Ectodermal cell (in vitro differentiated cells): ENCODE results near the gene OGDH.

Experiments
- H3K27ac ChIP-seq: 2 replicates; pipeline ENCODE4 v1.7.0; 2013; ENCODE audit warnings: mild to moderate bottlenecking, low read depth, low read length; ENCODE audit not compliant: insufficient read depth, poor library complexity, severe bottlenecking
- H3K27me3 ChIP-seq: 2 replicates; pipeline ENCODE4 v1.7.0; 2013; ENCODE audit warnings: mild to moderate bottlenecking, low read length; ENCODE audit not compliant: insufficient read depth, control insufficient read depth, poor library complexity, severe bottlenecking
- H3K36me3 ChIP-seq: one replicate; pipeline ENCODE4 v1.7.0; 2013; ENCODE audit warnings: low read length; ENCODE audit not compliant: control insufficient read depth, insufficient read depth
- H3K4me1 ChIP-seq: one replicate; pipeline ENCODE4 v1.7.0; 2013; ENCODE audit warnings: low read length; ENCODE audit not compliant: control insufficient read depth, insufficient read depth
- H3K4me3 ChIP-seq: 2 replicates; pipeline ENCODE4 v1.7.0; 2013; ENCODE audit warnings: low read depth, low read length, control low read depth; ENCODE audit not compliant: insufficient read depth
- H3K9me3 ChIP-seq: 2 replicates; pipeline ENCODE4 v1.7.0; 2013; ENCODE audit warnings: mild to moderate bottlenecking, low read length, moderate library complexity; ENCODE audit not compliant: control insufficient read depth
- WGBS, 2 experiments: methylation state at CpG; one replicate each; pipeline ENCODE4 v1.1.7; 2013; ENCODE audit warnings: missing lambda C conversion rate in 2 of 2; 5-methylcytosine and 5-hydroxymethylcytosine counted together

OGDH gene

DNA sequence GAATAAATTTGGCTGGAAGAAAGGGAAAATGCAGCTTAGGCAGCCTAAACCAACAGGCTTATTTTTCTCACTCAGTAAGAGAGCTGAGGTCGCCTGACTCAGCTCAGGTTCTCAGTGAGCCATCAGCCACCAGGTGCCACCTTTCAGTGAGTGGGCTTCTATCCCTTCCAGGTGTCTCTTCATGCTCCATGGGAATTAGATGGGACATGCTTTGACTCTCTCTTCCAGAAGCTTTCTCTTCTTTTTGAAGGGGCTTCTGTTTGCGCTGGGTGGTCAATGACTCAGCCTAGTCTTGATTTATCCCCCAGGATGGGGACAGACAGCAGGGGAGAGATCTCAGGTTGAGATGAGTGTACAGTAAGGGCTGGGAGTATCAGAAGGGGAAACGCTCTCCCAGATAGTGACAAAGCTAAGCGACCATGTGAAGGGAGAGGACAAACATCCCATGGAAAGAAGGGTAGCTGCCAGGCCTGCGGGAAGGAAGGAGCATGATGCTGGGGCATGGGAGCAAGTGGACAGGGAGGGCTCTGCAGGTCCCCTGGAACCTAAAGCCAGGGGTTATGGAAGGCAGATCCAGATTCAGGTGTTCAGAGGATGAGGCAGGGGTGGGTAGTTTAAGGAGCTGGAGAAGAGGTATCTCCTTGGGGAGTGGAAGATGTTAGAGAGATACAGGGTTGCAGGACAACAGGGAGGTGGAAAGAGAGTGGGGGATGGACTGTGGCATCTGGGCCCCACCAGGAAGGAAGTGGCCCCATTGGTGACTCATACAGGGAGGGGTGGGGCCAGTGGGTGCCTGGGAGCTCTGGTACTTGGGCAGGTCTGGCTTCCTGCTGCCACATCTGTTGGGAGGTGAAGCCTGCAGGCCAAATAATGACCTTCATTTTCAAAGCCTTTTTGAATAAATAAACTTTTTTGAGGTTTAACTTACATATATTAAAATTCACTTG, 32.5 kb downstream of the OGDH start:
- H3K36me3 ChIP-seq: no peaks in the 10 kb centered on the region
- H3K9me3 ChIP-seq: no peaks in the 10 kb centered on the region
- peak overlapping the region; percentile 42 for H3K27ac ChIP-seq
- H3K27me3 ChIP-seq: no peaks in the 10 kb centered on the region
- 89 to 93% methylated on average over 5 of the region's 5 CpGs for WGBS, 2 experiments
- H3K4me3 ChIP-seq: no peak overlapping the region
- H3K4me1 ChIP-seq: peaks cover 11% of the 10 kb centered on the region

DNA sequence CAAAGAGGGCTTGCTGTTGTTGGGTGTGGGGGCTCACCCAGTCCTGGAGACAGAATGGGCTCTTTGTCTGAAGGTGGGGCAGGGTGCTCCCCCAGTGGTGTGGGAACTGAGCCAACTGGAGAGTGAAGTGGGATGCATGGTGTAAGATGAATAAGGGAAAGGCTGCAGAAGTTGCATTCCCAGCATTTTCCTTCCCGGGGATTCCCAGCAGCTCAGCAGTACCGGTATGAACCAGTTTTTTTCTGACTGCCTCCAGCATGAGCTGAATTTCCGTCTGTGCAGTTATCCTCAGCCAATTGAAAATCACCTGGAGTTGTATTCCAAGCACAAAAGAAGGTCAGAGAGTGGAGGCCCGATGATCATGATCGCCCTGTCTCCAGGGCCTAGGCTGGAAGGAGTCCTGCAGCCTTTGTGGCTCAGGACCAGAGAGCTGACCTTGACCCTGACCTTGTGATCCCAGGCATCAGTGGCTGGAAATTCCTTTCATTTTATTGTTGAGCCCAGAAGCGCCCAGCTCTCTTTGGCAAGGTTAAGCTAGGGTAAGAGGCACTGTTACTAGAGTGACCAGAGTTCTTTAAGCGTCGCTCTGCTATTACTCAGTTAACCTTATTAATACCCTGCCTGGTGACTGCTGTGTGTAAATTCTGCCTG, 33.4 kb downstream of the OGDH start:
- 66 to 71% methylated on average over 8 of the region's 8 CpGs for WGBS, 2 experiments
- H3K36me3 ChIP-seq: no peaks in the 10 kb centered on the region
- H3K4me3 ChIP-seq: no peak overlapping the region
- no peaks in the 10 kb centered on the region for H3K27me3 ChIP-seq
- no peaks in the 10 kb centered on the region for H3K9me3 ChIP-seq
- no peak overlapping the region for H3K27ac ChIP-seq
- peaks cover 11% of the 10 kb centered on the region for H3K4me1 ChIP-seq

DNA sequence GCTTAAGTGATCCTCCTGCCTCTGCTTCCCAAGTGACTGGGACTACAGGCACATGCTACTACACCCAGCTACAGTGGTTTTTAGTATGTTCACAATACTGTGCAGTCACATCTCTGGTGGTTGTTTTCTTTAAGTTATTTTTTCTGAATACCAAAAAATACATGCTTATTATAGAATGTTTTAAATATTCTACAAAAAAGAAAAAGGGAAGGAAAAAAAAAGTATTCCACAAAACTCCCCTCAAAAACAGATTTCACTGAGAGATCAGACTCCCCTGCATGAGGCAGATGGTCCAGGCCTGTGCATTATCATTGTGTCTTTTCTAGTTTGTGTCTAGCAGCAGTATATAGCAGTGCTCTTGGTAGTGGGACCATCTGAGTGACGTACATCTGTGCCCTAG, 36.8 kb downstream of the OGDH start:
- Histone ChIP-seq H3K27me3 (no peaks in the 10 kb centered on the region), H3K36me3 (peaks cover 3% of the 10 kb centered on the region), H3K4me3 (no peak overlapping the region), H3K9me3 (no peaks in the 10 kb centered on the region), H3K27ac (no peak overlapping the region), H3K4me1 (peaks cover 11% of the 10 kb centered on the region)
- WGBS, 2 experiments: 88 to 95% methylated on average over 1 of the region's 1 CpG

DNA sequence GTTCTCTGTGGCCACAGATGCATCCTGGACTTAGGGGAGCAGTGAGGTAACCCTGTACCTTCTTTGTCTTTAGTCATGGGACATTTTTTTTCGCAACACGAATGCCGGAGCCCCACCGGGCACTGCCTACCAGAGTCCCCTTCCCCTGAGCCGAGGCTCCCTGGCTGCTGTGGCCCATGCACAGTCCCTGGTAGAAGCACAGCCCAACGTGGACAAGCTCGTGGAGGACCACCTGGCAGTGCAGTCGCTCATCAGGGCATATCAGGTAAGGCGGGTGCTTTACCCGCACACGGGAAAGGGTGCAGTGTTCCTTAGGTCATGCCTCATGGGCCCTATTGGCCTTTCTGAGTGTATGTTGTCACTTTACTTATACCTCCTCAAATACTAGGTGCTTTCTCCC, 38.8 kb downstream of the OGDH start:
- H3K36me3 ChIP-seq: peaks cover 3% of the 10 kb centered on the region
- no peak overlapping the region for H3K4me3 ChIP-seq
- no peaks in the 10 kb centered on the region for H3K4me1 ChIP-seq
- no peak overlapping the region for H3K27ac ChIP-seq
- no peaks in the 10 kb centered on the region for H3K27me3 ChIP-seq
- 95 to 96% methylated on average over 11 of the region's 11 CpGs for WGBS, 2 experiments
- H3K9me3 ChIP-seq: no peaks in the 10 kb centered on the region

DNA sequence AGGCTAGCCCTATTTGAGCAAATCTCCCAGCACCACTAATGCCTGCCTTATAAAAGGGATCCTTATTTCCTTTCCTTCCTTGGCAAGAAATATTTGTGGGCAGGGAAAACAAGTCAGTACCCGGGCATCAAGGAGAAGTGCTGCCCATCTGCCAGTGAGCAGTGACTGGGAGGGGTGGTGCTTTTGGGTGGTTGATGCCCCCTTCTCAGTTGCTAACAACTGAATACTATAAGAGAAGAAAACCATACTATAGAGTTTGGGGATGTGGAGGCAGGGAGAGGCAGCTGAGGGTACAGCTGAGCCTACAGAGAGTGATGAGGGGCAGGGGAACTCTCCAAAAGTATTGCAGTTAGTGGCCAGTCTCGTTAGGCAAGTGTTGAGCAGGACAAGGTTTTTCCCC, 39.3 kb downstream of the OGDH start:
- H3K36me3 ChIP-seq: peaks cover 3% of the 10 kb centered on the region
- no peaks in the 10 kb centered on the region for H3K27me3 ChIP-seq
- WGBS, 2 experiments: 93 to 100% methylated on average over 2 of the region's 2 CpGs
- no peak overlapping the region for H3K27ac ChIP-seq
- no peaks in the 10 kb centered on the region for H3K4me1 ChIP-seq
- H3K9me3 ChIP-seq: no peaks in the 10 kb centered on the region
- no peak overlapping the region for H3K4me3 ChIP-seq

DNA sequence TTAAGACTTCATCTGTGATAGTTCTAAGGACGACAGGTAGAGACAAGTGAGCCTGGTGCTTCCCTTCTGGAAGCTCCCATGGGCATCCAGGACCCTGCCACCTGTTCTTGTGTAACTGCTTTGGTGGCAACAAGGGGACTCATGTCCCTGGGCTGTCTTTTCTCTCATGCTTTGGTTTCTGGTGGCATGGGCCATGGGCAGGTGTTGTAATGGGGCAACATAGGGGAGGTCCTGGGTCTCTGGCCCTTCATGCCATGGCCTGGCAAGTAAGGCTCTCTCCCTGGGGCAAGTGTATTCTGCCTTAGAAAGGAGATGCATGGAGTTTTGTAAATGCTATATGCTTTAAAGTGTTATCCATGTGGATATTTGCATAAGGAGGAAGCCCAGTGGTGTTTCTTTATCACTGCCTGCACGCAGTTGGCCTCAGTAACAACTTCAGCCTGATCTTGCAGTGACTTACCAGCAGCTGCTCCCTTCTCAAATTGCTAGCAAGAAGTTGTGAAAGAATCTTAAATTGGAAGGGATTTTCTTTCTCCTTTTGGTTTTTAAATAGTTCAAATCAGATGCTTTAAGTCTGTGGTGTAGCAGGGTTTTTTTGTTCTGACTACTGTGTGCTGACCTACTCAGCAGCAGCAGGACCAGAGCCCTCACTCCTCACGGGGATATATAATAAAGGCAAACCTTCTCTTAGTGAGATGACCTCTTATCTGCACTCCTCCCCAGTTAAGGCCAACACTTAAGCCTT, 39.9 kb downstream of the OGDH start:
- WGBS, 2 experiments: 92 to 94% methylated on average over 3 of the region's 3 CpGs
- Histone ChIP-seq H3K27ac (no peak overlapping the region), H3K4me1 (no peaks in the 10 kb centered on the region), H3K9me3 (no peaks in the 10 kb centered on the region), H3K4me3 (no peak overlapping the region), H3K27me3 (no peaks in the 10 kb centered on the region), H3K36me3 (peaks cover 3% of the 10 kb centered on the region)

DNA sequence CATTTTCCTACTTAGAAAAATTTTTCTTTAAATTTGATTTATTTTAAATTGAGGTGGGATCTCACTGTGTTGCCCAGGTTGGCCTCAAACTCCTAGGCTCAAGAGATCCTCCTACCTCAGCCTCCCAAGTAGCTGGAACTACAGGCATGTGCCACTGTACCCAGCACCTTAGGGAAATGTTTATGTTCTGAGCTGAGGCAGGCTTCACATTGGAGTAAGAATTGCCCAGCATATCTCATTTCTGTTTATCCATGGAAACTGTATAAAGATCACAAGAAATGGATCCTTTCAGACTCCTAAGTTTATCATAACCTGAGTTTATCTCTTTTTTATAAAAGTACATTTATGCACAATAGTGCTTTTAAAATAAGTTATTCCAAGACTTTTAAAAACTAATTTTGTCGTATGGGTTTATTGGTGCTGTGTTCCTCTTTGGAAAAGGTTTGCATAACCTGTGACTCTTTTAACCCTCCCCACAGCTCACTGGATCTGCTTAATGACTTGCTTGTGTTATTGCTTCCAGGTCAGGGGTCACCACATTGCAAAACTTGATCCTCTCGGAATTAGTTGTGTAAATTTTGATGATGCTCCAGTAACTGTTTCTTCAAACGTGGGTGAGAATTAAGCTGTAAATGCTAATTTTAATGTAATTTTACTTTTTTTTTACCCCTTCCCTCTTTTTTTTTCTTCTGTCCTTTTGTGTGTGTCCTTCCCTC, 40.7 kb downstream of the OGDH start:
- H3K27ac ChIP-seq: no peak overlapping the region
- H3K9me3 ChIP-seq: no peaks in the 10 kb centered on the region
- H3K27me3 ChIP-seq: no peaks in the 10 kb centered on the region
- peaks cover 3% of the 10 kb centered on the region for H3K36me3 ChIP-seq
- whole genome bisulfite sequencing, 2 experiments: 90% methylated on average over 2 to 3 of the region's 3 CpGs
- no peak overlapping the region for H3K4me3 ChIP-seq
- no peaks in the 10 kb centered on the region for H3K4me1 ChIP-seq

DNA sequence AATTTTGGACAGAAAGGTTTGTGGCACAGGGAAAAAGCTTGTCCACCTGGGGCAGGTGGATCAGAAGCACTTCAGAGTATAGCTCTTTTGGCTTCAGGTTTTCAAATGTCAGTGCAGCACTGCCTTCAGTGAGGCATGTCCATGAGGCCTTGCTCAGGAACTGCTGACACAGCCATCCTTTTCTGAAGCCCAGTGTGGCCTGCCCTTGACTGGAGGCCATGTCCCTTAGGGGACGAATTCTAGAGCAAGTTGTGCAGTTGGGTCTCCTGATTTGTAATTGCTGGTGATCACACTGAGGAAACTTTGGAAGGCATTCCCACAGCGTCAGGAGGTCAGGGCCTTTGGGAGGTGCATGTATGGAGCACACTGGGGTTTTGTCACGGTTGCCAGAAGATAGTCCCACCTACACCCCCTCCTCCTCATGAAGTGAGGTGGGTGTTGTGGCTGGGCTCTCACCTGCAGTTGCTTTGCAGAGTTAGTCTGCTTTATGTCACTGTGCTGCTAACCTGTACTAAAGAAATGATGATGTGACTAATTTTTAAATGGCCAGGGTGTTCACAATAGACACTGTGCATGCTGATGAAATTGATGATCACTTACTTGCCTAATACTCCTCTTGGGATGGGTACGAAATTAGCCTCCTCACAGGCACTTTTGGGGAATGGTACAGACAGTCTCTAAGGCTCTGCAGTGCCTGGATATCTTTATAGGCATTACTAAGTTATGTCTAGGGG, 41.7 kb downstream of the OGDH start:
- no peaks in the 10 kb centered on the region for H3K27me3 ChIP-seq
- peaks cover 3% of the 10 kb centered on the region for H3K36me3 ChIP-seq
- H3K9me3 ChIP-seq: no peaks in the 10 kb centered on the region
- no peak overlapping the region for H3K4me3 ChIP-seq
- H3K27ac ChIP-seq: no peak overlapping the region
- 91 to 95% methylated on average over 4 of the region's 4 CpGs for WGBS, 2 experiments
- H3K4me1 ChIP-seq: no peaks in the 10 kb centered on the region

DNA sequence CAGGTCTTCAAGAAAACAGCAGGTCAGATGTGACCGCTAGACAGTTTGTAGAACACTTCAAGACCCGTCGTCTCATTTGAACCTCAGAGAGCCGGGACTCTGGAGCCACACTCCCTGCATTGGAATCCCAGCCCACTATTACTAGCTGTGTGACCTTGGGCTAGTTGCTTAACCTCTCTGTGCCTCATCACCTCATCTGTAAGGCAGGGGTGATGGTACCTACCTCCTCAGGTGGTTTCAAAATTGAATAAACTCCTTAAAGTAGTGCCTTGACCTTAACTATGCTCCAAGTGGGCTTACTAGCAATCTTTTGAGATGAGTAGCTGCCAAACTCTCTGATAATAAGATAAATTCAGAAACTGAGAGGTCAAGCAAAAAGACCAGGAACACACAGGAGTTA, 43.8 kb downstream of the OGDH start:
- H3K9me3 ChIP-seq: no peaks in the 10 kb centered on the region
- H3K36me3 ChIP-seq: peaks cover 8% of the 10 kb centered on the region
- H3K27me3 ChIP-seq: no peaks in the 10 kb centered on the region
- 94% methylated on average over 4 of the region's 4 CpGs for WGBS, 2 experiments
- no peaks in the 10 kb centered on the region for H3K4me1 ChIP-seq
- no peak overlapping the region for H3K4me3 ChIP-seq
- no peak overlapping the region for H3K27ac ChIP-seq
